Measurements from ENCODE around the gene FBP1.

FBP1 gene

GRCh38 chr9:94639061-94639998 is at the start of gene FBP1:
Gene FBP1 (minus strand): TSS chr9:94639518. CDS start chr9:94639310, 208 bp downstream.
- no peak for FAIRE-seq

DNA sequence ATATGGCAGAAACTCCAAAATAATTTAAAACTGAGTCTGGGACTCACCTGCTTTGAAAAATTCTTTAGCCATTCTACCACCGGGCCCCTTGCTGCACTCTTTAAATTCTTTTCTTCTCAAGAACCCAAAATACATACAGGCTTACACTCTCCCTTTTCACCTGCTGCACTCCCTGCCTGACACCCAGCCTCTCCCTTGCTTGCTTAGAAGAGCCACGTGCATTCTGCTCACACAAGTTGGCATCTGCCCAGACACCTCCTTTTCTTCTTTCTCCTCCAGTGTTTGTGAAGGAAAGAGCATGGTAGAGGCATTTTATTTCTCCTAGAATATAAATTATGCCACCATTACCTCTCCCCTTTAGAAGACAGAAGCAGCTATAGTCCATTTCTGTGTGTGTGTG is 48.1 kb upstream of the FBP1 start:
- FAIRE-seq: no peak

- FAIRE-seq: no peak
Measured at GRCh38 chr9:94685359-94685758, 46.0 kb upstream of the FBP1 start.

GRCh38 chr9:94681508-94681907 is 42.2 kb upstream of the FBP1 start:
- FAIRE-seq: peak; percentile 83

DNA sequence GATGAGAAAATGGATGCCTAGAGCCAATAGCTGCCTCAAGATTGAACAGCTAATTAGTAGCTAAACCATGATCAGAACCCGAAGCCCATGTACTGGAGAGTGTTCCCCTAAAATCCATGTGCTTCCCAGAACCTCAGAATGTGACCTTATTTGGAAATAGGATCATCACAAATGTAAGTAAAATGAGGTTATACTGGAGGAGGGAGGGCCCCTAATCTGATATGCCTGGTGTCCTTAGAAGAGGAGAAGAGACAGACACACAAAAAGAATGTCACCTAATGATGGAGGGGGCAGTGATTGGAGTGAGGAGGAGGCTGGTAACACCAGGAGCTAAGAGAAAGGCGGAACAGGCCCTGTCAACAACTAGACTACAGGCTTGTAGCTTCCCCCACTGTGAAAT is 41.3 kb upstream of the FBP1 start:
- FAIRE-seq: peak; percentile 54

GRCh38 chr9:94680020-94680419 is 40.7 kb upstream of the FBP1 start:
- FAIRE-seq: no peak

- no peak for FAIRE-seq
Measured at GRCh38 chr9:94679587-94679986, 40.3 kb upstream of the FBP1 start.

GRCh38 chr9:94677929-94678328 is 38.6 kb upstream of the FBP1 start:
- FAIRE-seq: no peak

- no peak for FAIRE-seq
Measured at GRCh38 chr9:94676446-94677131, 37.3 kb upstream of the FBP1 start.

- FAIRE-seq: no peak
Measured at GRCh38 chr9:94675008-94675881, 35.9 kb upstream of the FBP1 start.

GRCh38 chr9:94672811-94673487 is 33.6 kb upstream of the FBP1 start:
- no peak for FAIRE-seq

- peak; percentile 78 for FAIRE-seq
Measured at GRCh38 chr9:94668928-94669729, 29.8 kb upstream of the FBP1 start.

- no peak for FAIRE-seq
Measured at GRCh38 chr9:94668418-94668927, 29.2 kb upstream of the FBP1 start.

GRCh38 chr9:94666364-94667099 is 27.2 kb upstream of the FBP1 start:
- FAIRE-seq: no peak

GRCh38 chr9:94665613-94666012 is 26.3 kb upstream of the FBP1 start:
- FAIRE-seq: no peak

GRCh38 chr9:94664801-94665200 is 25.5 kb upstream of the FBP1 start:
- no peak for FAIRE-seq

DNA sequence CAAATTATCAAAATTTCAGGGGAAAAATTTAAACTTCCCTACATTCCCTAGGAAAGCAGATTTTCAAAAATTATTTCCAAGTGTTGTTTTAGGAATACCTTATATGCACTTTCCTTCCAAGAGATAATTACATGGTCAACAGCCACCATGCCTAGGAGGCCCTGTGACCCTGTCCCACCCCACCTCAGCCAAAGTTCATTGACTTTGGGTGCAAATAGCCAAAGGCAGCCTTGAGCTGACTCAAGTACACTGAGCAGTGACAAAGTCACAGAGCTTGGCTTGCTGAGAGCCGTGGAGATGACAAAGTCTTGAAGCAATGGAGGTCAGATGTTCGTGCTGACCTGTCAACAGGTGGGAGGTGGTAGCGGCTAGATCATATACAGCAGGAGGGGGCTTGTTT is 24.3 kb upstream of the FBP1 start:
- FAIRE-seq: no peak

GRCh38 chr9:94663140-94663539 is 23.8 kb upstream of the FBP1 start:
- no peak for FAIRE-seq

DNA sequence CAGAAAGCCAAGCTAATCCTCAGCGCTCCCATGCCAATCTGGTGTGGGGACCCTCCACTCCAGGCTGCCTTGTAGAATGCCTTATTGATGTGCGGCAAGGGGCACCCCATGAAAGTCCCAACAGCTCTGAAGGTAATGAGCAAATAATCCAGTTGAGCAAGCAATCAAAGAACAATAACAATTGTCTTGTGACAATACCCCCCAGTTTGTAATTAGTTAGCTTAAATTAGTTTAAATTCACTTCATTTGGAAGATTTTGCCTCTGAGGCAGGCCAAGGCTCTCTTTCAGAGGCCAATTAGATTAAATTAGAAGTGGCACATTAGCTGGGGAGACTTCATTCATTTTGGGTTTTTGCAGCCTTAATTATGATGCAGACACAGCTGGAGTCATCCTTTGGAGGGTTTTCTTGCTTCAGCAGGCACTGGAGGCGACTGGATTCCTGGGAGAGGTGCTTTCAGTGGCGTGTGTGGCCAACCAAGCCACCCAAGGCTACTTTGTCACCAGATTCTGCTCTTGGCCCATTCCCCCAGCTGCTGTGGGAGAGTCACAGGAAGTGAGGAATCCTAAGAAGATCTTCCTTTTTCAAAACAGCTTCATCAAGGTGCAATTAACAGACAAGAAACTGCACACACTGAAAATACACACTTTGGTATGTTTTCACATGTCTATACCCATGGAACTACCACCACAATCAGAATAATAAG is 17.9 kb upstream of the FBP1 start:
- no peak for FAIRE-seq

- FAIRE-seq: no peak
Measured at GRCh38 chr9:94656200-94656599, 16.9 kb upstream of the FBP1 start.

Data from TTC549 (cell line).